ENCODE measurements around the gene DLGAP4.
"Not testable (repeated sequence)": the region's sequence is repeated elsewhere in the genome, so short reads cannot be mapped to it uniquely, and the experiment has no call there.

Gene DLGAP4

DNA sequence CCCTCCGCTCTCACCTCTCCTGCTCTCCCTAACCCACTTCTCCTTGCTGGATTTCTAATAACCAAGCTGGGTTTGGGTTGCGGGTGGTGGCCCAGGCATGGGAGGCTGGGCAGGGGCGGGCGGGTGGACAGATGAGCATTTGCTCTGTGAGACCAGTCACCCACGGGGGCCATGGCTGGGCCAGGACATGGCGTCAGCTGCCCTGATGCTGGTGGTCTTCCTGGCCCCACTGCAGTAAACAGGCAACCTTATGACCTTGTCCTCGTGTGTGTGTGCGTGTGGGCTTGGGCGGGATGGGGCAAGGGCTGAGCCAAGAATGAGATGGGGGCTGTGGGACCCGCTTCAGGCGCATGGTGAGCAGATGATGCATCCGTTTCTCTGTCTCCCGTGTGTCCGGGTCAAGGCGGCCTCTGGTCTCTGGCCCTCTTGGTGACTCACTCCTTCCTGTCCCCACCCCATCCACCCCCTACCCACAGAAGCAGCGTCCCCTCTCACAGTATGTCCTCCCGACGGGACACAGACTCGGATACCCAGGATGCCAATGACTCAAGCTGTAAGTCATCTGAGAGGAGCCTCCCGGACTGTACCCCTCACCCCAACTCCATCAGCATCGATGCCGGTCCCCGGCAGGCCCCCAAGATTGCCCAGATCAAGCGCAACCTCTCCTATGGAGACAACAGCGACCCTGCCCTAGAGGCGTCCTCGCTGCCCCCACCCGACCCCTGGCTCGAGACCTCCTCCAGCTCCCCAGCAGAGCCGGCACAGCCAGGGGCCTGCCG lies 193.8 kb downstream of the DLGAP4 start:
- DNase-seq (ENCODE audit: low read depth): no peak

GRCh38 chr20:36501367-36502006 lies 195.3 kb downstream of the DLGAP4 start:
- no peak for DNase-seq (ENCODE audit: low read depth)

- no peak for DNase-seq (ENCODE audit: low read depth)
Observed at GRCh38 chr20:36504295-36504694, 198.2 kb downstream of the DLGAP4 start.

DNA sequence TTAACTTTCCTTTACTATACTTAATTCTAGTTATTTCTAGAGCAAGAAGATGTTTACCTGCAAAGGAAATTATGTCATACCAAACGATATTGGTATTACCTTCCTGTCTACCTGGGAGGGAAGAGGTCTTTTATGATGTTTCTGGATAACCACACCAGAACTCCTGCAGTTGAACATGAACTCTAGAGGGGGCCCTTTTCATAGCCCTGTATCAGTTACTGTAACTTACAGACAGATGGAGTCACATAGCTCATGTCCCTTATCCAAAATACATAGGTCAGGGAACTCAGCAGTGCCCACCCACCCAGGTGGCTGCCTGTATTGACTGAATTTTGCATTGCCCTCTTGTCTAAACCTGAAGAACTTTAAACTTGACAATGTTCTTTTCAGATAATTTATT lies 200.1 kb downstream of the DLGAP4 start:
- DNase-seq (ENCODE audit: low read depth): no peak

DNA sequence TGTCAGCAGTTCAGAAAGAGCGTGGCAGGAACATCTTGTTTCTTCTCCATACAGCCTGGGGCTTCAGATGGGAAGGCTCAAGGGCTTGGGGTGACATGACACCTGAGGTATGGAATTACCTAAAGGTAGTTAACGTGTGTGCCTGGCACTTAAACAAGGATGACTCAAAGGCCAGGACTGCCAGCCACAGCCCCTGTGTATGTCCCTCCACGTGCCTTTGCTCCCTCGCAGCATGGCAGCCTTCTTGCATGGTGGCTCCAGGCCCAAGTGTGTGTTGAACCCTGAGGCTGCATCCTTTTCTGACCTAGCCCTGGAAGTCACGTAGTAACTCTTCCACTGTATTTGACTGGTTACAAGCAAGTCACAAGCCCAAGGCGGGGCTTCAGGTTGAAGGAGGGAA lies 201.6 kb downstream of the DLGAP4 start:
- DNase-seq (ENCODE audit: low read depth): no peak

- peak; percentile 33 for DNase-seq (ENCODE audit: low read depth)
Observed at GRCh38 chr20:36519012-36519719, 213.0 kb downstream of the DLGAP4 start.

DNA sequence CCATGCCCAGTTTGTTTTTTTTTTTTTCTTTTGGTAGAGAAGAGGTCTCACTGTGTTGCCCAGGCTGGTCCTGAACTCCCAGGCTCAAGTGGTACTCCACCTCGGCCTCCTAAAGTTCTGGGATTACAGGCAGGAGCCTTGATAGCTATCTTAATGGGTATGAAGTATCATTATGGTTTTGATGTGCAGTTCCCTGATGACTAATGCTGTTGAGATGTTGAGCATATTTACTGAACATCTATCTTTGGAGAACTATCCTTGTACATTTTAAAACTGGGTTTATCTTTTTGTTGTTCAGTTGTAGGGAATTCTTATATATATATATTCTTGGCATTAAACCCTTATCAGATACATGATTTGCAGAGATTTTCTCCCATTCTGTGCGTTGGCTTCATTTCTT lies 213.8 kb downstream of the DLGAP4 start:
- DNase-seq (ENCODE audit: low read depth): no peak

- DNase-seq (ENCODE audit: low read depth): no peak
Observed at GRCh38 chr20:36521526-36521925, 215.4 kb downstream of the DLGAP4 start.

GRCh38 chr20:36522412-36522811 lies 216.3 kb downstream of the DLGAP4 start:
- not testable (repeated sequence) for DNase-seq (ENCODE audit: low read depth)

DNA sequence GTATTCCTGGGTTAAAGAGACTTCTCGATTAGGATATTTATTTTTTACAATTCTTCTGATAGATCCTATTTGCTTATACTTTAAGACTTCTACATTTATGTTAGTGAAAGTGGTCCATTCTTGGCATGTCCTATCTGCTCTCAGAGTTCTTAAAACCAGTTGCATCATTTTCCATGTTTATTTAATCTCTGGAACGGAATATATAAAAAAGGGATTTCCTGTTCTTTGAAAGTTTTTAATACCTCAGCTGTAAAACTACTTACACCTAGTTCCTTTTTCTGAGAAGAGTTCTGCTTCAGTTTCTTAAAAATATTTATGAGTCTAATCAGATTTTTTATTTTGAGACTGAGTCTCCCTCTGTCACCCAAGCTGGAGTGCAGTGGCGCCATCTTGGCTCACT lies 217.2 kb downstream of the DLGAP4 start:
- no peak for DNase-seq (ENCODE audit: low read depth)

DNA sequence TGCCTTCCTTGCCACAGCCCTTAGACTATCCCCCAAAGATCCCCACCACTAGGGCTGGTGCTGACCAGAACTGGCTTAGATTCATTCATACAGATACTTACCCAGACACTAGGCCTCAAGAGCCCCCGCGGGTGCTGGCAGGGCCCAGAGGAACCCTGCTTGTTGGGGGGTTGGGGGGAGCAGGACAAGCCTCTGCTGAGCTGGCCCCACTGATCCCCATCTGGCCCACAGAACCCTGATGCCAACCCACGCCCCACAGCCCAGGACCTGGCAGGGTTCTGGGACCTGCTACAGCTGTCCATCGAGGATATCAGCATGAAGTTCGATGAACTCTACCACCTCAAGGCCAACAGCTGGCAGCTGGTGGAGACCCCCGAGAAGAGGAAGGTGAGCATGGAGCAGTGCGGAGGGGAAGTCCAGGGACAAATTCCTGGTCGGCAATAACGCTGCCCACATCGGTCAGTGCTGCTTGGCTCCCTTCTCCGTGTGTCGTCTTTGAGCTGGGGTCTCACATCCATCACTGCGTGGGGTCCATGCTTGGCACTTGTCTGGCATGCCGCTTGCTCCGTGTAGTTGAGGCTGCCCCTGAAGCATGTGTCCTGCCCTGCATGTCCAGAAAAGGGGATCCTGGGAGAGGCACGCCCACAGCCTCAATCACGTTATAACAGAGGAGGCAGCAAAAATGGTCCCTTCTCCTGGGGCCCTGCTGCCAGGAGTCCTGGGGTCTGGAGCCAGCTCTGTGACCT lies 219.7 kb downstream of the DLGAP4 start:
- DNase-seq (ENCODE audit: low read depth): no peak

GRCh38 chr20:36526521-36527011 lies 220.4 kb downstream of the DLGAP4 start:
- DNase-seq (ENCODE audit: low read depth): no peak

- no peak for DNase-seq (ENCODE audit: low read depth)
Observed at GRCh38 chr20:36527331-36528125, 221.4 kb downstream of the DLGAP4 start.

GRCh38 chr20:36528176-36528874 lies 222.2 kb downstream of the DLGAP4 start:
- DNase-seq (ENCODE audit: low read depth): no peak

- DNase-seq (ENCODE audit: low read depth): no peak
Observed at GRCh38 chr20:36528875-36529417, 222.8 kb downstream of the DLGAP4 start.

DNA sequence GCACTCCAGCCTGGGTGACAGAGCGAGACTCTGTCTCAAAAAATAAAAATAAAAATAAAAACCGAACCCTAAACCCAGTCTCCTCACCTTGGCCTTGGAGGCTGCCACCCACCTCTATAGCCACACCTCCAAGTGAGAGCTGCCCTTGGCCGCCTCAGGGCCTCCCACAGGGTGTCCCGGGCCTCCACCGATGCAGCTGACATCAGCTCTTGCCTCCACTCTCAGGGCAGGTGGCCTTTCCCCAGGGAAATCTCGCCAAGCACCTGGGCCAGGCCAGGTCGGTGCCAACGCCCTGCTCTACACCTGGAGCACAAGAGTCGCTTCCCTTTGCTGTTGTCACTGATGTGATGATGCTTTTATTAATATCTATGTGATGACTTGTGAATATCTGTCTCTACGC lies 226.2 kb downstream of the DLGAP4 start:
- no peak for DNase-seq (ENCODE audit: low read depth)

DNA sequence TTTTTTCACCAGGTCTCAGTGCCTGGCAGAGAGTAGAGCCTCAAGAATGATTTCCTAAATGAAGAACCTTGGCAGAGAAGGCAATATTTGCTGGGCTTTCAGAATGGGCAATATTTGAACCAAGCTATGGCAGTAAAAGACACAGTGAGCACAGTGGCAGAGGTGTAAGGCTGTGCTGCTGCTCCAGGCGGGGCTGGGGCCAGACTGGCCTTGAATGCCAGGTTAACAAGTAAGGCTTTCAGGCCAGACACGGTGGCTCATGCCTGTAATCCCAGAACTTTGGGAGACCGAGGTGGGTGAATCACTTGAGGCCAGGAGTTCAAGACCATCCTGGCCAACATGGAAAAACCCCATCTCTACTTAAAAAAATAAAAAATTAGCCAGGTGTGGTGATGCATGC lies 226.7 kb downstream of the DLGAP4 start:
- no peak for DNase-seq (ENCODE audit: low read depth)

GRCh38 chr20:36538026-36538722 lies 232.0 kb downstream of the DLGAP4 start:
- no peak for DNase-seq (ENCODE audit: low read depth)

DNA sequence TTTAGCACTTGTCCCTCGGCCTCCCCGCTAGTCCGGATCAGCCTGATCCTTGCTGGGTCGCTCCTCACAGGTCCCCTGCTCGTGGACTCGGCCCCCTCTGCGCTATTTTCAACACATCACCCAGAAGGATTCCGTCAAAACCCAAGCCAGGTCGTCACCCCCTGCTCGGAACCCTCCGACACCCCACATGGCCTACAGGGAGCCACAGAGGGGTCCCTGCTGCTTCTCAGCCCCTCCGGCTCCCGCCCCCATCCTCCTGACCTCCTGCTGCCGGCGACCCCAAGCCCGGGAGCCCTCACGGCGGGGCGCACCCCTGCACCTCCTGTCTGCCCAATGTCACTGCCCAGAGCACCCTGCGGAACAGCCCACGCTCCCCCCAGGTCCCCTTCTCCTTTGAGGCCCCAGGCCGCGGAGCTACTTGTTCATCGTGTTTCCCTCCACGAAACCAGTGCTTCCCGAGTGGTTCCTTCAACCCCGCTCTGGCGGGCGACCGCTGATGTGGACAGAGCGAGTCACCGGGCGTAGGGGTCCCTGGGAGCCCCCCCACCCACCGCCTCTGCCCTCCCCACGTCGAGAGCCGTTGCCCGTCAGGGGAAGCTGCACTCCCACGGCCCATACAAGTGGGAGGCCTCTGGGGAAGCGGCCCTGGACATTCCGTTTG lies 234.5 kb downstream of the DLGAP4 start:
- DNase-seq (ENCODE audit: low read depth): no peak

Measured in activated T-cell treated with anti-CD3 and anti-CD28 coated beads for 48 hours (primary cell).